HG03575 (cell line): ENCODE measurements around the gene TNK1.
"Not testable (repeated sequence)": the region's sequence is repeated elsewhere in the genome, so short reads cannot be mapped to it uniquely, and the experiment has no call there.

ENCODE experiments used
- ATAC-seq: cut with Tn5 transposase; IDR thresholded peaks from one replicate; pipeline ENCODE4 v1.9.1; 2021; ENCODE audit not compliant: unreplicated experiment, insufficient number of reproducible peaks, low FRiP score; ENCODE audit errors: extremely low read depth

Gene TNK1

DNA sequence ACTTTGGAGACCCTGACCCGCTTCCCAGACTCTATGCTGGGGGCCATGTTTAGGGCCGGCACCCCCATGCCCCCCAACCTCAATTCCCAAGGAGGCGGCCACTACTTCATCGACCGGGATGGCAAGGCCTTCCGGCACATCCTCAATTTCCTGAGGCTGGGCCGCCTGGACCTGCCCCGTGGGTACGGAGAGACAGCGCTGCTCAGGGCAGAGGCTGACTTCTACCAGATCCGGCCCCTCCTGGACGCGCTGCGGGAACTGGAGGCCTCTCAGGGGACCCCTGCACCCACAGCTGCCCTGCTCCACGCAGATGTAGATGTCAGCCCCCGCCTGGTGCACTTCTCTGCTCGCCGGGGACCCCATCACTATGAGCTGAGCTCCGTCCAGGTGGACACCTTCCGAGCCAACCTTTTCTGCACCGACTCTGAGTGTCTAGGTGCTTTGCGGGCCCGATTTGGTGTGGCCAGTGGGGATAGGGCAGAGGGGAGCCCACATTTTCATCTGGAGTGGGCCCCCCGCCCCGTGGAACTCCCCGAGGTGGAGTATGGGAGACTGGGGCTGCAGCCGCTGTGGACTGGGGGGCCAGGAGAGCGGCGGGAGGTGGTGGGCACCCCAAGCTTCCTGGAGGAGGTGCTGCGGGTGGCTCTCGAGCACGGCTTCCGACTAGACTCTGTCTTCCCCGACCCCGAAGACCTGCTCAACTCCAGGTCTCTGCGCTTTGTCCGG, 27.8 kb upstream of the TNK1 start:
- no peak for ATAC-seq

DNA sequence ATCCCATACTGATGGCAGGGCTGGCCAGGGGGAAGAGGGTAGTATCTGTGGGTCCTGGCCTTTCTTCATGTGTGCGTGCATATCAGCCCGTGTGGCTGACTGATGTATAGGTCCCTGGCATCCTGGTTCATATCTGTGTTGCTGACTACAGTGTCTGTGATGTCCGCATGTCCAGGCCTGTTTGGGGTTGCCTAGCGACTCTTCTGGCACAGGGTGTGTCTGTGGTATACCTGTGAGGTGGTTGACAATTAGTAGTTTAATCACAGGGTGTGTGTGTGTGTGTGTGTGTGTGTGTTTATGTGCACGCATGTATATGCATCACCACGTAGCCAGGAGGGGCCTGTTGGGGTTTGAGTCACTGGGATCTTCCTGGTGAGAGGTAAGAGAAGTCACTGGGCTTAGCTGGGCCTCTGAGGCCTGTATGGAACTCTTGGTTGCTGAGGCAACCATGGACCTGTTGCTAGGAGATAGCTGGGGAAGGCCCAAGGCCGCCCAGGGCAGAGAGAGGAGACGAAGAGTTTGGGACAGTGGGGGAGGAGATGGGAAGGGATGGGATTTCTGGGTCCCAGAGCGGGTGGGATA, 26.5 kb upstream of the TNK1 start:
- no peak for ATAC-seq

DNA sequence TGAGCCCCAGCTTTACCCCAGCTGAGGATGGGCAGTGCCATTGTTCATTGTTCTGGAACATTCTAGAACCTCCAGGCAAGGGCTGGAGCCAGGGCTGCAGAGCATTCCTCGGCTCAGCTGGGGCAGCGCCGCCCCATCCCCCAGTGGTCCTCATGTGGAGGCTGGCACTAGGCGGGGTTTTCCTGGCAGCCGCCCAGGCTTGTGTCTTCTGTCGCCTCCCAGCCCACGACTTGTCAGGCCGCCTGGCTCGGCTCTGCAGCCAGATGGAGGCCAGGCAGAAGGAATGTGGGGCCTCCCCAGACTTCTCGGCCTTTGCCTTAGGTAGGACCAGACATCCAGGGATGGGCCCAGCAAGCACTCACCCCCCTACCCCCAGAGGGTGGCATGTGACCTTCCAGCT, 25.8 kb upstream of the TNK1 start, which contains the start of gene TMEM95:
Gene TMEM95 (plus strand): TSS at position 104 of the 400 bp plus-strand sequence. CDS start 49 bp downstream, at position 153.
- no peak for ATAC-seq

DNA sequence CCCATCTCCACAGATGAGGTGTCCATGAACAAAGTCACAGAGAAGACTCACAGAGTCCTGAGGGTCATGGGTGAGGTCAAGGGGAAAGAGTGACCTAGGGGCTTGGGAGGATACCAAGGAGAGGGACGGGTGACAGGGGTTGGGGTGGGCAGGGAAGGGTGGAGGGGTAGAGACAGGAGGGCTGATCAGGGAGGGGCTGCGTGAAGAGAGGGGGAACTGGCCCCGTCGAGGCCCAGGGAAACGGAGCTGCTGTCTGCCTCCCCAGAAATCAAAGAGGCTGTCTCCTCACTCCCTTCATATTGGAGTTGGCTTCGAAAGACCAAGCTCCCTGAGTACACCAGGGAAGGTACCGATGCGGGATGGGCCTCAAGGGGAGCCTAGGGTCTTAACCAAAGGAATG, 25.3 kb upstream of the TNK1 start:
- no peak for ATAC-seq

DNA sequence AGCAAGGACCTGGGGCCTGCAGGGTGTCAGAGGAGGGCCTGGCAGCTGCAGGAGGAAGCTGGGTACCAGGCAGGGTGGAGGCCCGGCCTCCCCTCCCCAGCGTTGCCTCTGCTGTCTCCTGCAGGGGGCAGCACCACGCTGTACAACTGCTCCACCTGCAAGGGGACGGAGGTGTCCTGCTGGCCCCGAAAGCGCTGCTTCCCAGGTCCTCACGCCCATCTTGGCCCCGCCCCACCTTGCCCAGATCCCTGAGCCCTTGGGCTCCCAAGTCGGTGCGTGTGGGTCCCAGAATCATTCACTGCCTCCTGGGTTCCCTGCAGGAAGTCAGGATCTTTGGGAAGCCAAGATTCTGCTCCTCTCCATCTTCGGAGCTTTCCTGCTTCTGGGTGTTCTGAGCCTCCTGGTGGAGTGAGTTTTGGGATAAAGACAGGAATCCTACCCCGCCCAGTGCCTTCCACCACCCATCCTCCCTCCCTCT, 24.8 kb upstream of the TNK1 start:
- no peak for ATAC-seq

DNA sequence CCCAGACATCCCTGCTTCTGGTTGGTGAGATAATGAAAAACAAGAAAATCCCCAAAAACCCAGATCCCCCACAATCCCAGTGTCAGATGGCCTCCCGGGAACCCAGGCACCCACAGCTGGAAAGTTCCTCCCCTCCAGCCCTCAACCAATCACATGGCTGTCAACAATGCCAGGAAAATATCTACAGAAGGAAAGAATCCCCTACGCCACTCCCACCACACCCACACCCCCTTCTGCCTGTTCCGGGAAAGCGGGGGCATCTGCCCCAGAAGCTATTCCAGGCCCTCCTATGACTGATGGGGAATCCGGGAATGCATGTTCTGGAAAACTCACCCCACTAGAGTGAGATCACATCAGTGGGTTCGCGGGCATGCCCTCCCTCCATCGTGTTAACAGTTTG, 24.1 kb upstream of the TNK1 start:
- no peak for ATAC-seq

DNA sequence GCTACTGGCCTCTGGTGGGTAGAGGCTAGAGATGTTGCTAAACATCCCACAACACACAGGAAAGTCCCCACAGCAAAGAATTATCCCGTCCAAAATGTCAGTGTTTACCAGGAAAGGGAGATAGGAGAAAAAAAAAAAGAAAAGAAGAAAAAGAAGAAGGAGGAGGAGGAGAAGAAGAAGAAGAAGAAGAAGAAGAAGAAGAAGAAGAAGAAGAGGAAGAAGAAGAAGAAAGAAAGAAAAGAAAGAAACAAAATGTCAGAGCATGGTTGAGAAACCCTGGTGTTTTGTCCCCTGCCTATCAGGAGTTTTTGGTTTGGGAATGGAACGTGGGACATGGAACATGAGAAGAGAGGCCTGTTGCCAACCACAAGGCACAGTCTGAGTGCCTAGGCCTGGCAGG, 23.5 kb upstream of the TNK1 start:
- ATAC-seq: no peak

DNA sequence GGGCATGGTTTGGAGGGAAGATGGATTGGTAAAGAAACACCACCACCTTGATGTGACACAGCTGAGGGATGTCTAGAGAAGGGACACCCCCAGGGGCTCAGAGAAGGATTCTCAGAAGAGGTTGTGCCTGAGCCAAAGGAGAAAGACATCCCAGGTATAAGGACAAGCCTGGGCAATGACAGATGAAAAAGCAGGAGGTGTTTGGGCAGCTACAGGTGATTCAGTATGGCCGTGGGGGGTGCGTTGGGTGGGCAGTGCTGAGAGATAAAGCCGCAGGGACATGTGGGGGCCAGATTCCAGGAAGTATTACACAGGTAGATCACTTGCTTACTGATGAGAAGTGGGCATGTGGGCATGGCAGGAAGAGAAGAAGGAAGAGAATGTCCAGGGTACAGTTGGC, 19.0 kb upstream of the TNK1 start:
- no peak for ATAC-seq

DNA sequence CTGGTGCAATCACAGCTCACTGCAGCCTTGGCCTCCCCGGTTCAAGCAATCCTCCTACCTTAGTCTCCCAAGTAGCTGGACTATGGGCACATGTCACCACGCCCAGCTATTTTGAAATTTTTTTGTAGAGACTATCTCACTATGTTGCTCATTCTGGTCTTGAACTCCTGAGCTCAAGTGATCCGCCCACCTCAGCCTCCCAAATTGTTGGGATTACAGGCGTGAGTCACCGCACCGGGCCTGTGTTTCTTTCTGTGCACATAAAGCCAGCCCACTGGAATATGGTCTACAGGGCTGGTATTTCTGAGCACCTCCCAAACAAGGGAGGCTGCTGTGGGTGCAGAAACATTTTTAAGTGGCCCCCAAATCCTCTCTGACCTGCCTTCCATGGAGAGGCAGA, 17.6 kb upstream of the TNK1 start:
- no peak for ATAC-seq

DNA sequence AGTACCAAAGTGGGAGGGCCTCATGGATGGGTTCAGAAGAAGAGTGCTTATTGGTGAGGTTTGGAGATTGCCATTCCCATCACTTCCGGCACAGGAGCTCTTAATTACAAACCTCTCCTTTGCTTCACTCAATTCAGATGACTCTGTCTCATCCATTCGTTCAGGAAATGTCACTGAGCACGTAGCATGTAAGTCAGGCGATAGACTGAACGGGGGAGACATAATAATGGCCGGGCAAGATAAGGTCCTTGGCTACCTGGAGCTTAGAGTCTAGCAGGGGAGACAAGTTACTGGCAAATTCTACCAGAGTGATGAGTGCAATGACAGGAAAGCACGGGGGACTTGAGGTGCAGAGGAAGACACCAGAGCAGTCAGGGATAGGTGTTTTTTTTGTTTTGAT, 14.9 kb upstream of the TNK1 start:
- ATAC-seq: not testable (repeated sequence)

DNA sequence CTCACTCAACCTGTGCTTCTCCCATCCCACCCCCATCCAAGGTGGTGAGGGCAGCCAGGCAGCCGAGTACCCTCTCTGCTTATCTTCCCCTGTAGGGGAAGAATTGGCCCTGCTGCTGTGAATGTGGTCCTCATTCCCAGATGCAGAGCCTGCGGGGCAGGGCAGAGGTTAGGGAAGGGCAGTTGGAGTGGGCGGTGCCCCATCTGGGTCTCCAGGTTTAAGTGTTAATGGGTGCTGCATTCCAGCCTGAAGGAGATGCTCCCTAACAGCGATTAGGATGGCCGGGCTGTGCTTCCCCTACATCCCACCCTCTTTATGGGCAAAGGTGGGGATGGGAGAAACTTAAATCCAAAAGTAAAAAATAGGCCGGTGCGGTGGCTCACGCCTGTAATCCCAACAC, 13.8 kb upstream of the TNK1 start:
- no peak for ATAC-seq

DNA sequence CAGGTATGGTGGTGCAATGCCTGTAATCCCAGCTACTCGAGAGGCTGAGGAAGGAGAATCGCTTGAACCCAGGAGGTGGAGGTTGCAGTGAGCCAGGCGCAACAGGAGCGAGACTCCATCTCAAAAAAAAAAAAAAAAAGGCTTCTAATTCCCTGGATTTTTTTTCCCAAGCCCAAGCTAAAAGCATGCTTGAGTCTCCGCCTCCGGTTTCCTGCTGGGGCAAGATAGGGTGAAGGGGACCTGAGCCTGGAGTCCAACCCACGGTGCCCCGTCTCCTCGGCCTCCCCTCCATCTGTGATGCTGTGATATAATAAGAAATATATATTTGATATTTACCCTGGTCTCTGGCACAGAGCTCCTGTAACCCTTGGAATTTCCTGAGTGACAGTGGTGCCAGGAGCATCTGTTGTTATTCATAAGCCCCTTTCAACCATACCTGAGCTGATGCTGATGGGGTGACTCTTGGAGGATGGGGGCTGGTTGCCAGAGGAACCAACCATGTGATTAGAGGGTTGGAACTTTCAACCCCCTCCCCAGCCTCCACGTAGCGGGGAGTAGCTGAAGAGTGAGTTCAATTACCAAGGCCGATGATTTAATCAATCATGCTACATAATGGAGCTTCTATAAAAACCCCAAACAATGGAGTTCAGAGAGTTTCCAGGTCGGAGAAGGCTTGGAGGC, 12.8 kb upstream of the TNK1 start:
- ATAC-seq: no peak

DNA sequence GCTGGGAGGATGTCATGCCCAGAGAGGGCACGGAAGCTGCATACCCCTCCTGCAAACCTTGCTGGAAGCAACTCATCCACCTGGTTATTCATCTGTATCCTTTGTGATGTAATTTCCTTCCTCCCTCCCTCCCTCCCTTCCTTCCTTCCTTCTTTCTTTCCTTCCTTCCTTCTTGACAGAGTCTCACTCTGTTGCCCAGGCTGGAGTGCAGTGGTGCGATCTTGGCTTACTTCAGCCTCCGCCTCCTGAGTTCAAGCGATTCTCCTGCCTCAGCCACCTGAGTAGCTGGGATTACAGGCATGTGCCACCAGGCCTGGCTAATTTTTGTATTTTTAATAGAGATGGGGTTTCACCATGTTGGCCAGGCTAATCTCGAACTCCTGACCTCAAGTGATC, 12.3 kb upstream of the TNK1 start:
- ATAC-seq: not testable (repeated sequence)

DNA sequence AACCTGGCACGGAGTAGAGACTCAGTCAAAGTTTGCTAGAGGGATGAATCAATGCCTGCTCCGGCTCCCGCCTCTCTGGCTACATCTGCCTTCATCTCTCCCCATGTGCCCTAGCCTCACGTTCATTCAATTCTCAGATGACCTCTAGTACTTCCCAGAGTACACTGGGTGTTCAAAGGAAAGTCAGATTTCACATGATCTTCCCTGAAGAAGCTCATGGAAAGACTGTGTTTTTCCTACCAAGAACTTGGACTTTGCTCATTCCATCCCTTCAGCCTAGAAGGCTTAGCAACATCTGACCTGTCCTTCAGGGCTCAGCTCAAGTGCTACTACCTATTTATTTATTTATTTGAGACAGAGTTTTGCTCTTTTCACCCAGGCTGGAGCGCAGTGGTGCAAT, 11.1 kb upstream of the TNK1 start:
- ATAC-seq: no peak

DNA sequence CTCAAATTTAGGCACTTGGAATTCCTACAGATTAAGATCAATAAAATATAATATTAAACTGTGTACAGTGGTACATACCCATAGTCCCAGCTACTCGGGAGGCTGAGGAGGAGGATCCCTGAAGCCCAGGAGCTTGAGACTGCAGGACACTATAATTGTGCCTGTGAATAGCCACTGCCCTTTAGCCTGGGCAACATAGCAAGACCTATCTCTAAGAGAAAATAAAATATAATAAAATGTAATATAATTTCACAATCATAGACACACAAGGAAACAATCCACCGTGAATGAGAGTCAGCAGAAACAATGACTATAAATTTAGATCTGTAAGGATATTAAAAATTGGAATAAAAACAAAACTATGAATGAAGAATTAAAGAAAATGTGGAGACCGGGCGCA, 10.0 kb upstream of the TNK1 start:
- ATAC-seq: no peak

DNA sequence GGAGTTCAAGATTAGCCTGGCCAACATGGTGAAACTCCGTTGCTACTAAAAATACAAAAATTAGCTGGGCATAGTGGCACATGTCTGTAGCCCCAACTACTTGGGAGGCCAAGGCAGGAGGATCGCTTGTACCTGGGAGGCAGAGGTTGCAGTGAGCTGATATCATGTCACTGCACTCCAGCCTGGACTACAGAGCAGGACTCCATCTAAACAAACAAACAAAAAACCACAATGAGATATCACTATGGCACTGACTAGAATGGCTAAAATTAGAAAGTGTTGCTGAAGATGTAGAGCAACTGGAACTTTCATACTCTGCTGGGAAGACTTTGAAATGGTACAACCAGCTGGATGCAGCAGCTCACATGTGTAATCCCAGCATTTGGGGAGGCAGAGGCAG, 6.5 kb upstream of the TNK1 start:
- ATAC-seq: no peak

DNA sequence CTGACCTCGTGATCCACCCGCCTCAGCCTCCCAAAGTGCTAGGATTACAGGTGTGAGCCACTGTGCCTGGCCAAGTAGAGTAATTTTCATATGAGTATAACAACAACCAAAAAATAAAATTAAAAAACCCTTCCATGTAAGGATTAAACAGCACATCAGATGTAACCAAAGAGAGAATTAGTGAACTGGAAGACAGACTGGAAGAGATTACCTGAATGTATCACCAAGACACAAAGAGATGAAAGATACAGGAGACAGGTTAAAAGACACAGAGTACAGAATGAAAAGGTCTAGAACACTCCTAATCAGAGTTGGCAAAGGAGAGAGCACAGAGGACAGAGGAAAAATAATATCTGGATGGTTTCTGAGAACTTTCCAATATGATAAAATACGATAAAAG, 1.8 kb upstream of the TNK1 start:
- ATAC-seq: no peak

DNA sequence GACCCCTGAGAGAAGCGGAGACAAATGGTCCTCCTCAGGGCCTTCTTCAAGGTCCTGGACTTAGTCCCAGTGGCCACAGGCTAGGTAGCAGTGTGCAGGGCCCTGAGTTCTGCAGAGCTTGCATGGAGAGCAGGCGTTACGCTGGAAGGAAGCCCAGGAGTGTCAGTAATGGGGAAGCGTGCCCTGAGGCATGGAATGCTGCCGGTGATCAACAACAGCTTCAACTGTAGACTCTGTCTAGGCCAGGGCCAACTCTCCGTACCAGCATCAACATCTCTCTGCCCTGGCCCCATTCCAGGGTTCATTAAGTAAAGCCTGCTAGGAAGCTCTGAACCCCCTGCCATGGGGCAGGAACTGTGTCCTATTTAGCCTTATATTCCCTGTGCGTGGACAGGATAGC, 568 bp upstream of the TNK1 start:
- ATAC-seq: no peak

DNA sequence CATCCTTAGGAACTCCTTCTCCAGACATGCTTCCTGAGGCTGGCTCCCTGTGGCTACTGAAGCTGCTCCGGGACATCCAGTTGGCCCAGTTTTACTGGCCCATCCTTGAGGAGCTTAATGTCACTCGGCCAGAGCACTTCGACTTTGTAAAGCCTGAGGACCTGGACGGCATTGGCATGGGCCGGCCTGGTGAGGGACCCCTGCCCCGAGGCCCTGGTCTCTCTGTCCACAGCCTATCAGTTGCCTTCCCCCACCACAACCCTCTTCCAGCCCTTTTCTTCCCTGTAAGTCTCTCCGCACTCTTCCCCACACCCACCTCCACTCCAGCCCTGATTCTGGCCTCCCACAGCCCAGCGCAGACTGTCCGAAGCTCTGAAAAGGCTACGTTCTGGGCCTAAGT, 2.0 kb downstream of the TNK1 start:
- no peak for ATAC-seq

DNA sequence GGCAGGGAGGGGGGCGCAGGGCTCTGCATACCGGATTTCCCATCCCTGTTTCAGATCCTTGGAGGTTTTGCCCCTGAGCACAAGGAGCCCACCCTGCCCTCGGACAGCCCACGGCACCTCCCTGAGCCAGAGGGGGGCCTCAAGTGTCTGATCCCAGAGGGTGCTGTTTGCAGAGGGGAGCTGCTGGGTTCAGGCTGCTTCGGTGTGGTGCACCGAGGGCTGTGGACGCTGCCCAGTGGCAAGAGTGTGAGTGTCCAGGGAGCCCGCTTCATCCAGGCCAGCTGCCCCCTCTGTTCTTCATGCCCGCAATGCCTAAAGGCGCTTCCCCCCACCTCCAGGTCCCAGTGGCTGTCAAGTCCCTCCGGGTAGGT, 2.5 kb downstream of the TNK1 start:
- ATAC-seq: no peak
